HG03439 (cell line): Measurements from ENCODE around the gene DNAH10.

Experiments used
- ATAC-seq: cut with Tn5 transposase; IDR thresholded peaks from one replicate; pipeline ENCODE4 v1.9.1; 2021; ENCODE audit warnings: mild to moderate bottlenecking, moderate library complexity; ENCODE audit not compliant: unreplicated experiment

Gene DNAH10

GRCh38 chr12:123873793-123874192 lies 111.7 kb downstream of the DNAH10 start:
- ATAC-seq: no peak

GRCh38 chr12:123877968-123878367 lies 115.9 kb downstream of the DNAH10 start:
- no peak for ATAC-seq

- ATAC-seq: no peak
Observed at GRCh38 chr12:123879101-123879500, 117.0 kb downstream of the DNAH10 start.

- ATAC-seq: no peak
Observed at GRCh38 chr12:123879691-123880090, 117.6 kb downstream of the DNAH10 start.

GRCh38 chr12:123882161-123882705 lies 120.1 kb downstream of the DNAH10 start:
- no peak for ATAC-seq

- ATAC-seq: no peak
Observed at GRCh38 chr12:123886258-123886657, 124.2 kb downstream of the DNAH10 start.

GRCh38 chr12:123886931-123887582 lies 125.0 kb downstream of the DNAH10 start:
- ATAC-seq: no peak

GRCh38 chr12:123888989-123889388 lies 126.9 kb downstream of the DNAH10 start:
- no peak for ATAC-seq

GRCh38 chr12:123889848-123890535 lies 127.9 kb downstream of the DNAH10 start:
- no peak for ATAC-seq

- ATAC-seq: no peak
Observed at GRCh38 chr12:123890536-123890902, 128.4 kb downstream of the DNAH10 start.

GRCh38 chr12:123891011-123891410 lies 128.9 kb downstream of the DNAH10 start:
- ATAC-seq: no peak

GRCh38 chr12:123891516-123892179 lies 129.5 kb downstream of the DNAH10 start:
- no peak for ATAC-seq

- no peak for ATAC-seq
Observed at GRCh38 chr12:123892180-123892559, 130.1 kb downstream of the DNAH10 start.

- no peak for ATAC-seq
Observed at GRCh38 chr12:123892853-123893252, 130.8 kb downstream of the DNAH10 start.

GRCh38 chr12:123893276-123893675 lies 131.2 kb downstream of the DNAH10 start:
- no peak for ATAC-seq

- no peak for ATAC-seq
Observed at GRCh38 chr12:123894823-123895345, 132.8 kb downstream of the DNAH10 start.

GRCh38 chr12:123895451-123895850 lies 133.3 kb downstream of the DNAH10 start:
- no peak for ATAC-seq

GRCh38 chr12:123896767-123897166 lies 134.7 kb downstream of the DNAH10 start:
- ATAC-seq: no peak

GRCh38 chr12:123897221-123897620 lies 135.1 kb downstream of the DNAH10 start:
- no peak for ATAC-seq

GRCh38 chr12:123898673-123899072 lies 136.6 kb downstream of the DNAH10 start:
- ATAC-seq: no peak

- ATAC-seq: no peak
Observed at GRCh38 chr12:123899368-123899767, 137.3 kb downstream of the DNAH10 start.
